WTC11 (cell line): Measurements from ENCODE around the gene SEH1L.

ENCODE experiments used
- CREM ChIP-seq: sonication (generic); formaldehyde crosslinking; IDR thresholded peaks from 2 replicates; pipeline ENCODE4 v1.8.1; 2022; ENCODE audit warnings: mild to moderate bottlenecking, missing genetic modification reagents, moderate library complexity
- ESRRA ChIP-seq: sonication (generic); formaldehyde crosslinking; IDR thresholded peaks from 2 replicates; pipeline ENCODE4 v1.8.1; 2022; ENCODE audit warnings: mild to moderate bottlenecking, missing genetic modification reagents, borderline replicate concordance
- ZNF138 ChIP-seq: sonication (generic); formaldehyde crosslinking; conservative IDR thresholded peaks from 2 replicates; pipeline ENCODE4 v1.8.1; 2022; ENCODE audit warnings: mild to moderate bottlenecking, moderate library complexity, missing genetic modification reagents
- ZNF416 ChIP-seq: fragments of 250-450 bp; sonication (Bioruptor Pico); IDR thresholded peaks from 2 replicates; pipeline ENCODE4 v1.9.0; 2021; ENCODE audit warnings: mild to moderate bottlenecking, inconsistent platforms
- TF ChIP-seq, protein P1 (sequence below): sonication (generic); formaldehyde crosslinking; IDR thresholded peaks from 2 replicates; pipeline ENCODE4 v1.8.1; 2023; ENCODE audit warnings: mild to moderate bottlenecking, missing genetic modification reagents
- TF ChIP-seq, protein P2 (sequence below): fragments of 200-600 bp; IDR thresholded peaks from 2 replicates; pipeline ENCODE4 v1.8.0; 2022; ENCODE audit warnings: antibody characterized with exemption
- TF ChIP-seq, protein P3 (sequence below): sonication (generic); formaldehyde crosslinking; IDR thresholded peaks from 2 replicates; pipeline ENCODE4 v1.8.0; 2023; ENCODE audit warnings: missing genetic modification reagents, mild to moderate bottlenecking, borderline replicate concordance
- TF ChIP-seq, protein P4 (sequence below): sonication (generic); formaldehyde crosslinking; IDR thresholded peaks from 2 replicates; pipeline ENCODE4 v1.8.0; 2022; ENCODE audit warnings: mild to moderate bottlenecking, missing genetic modification reagents

DNA sequence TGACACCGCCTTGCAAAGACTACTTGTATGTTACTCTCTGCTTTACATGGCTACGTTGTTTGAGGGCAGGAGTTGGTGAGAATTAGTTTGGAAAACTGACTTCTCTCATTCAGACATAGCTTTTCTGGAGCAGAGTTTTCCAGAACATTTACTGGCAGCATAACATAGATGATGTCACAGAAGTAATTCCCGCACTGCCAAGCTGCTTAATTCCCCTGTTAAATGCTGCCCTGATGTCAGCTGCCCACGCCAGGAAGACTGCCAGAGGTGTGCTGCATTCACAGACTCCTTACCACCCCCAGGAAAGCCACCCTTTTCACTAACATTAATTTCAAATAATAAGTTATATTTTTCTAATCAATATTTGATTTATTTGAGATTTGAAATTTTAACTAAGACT is 39.1 kb upstream of the SEH1L start:
- TF ChIP-seq, protein P1, sequence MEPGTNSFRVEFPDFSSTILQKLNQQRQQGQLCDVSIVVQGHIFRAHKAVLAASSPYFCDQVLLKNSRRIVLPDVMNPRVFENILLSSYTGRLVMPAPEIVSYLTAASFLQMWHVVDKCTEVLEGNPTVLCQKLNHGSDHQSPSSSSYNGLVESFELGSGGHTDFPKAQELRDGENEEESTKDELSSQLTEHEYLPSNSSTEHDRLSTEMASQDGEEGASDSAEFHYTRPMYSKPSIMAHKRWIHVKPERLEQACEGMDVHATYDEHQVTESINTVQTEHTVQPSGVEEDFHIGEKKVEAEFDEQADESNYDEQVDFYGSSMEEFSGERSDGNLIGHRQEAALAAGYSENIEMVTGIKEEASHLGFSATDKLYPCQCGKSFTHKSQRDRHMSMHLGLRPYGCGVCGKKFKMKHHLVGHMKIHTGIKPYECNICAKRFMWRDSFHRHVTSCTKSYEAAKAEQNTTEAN (CRISPR knock-in tag): no peak
- TF ChIP-seq ESRRA (CRISPR knock-in tag): no peak
- TF ChIP-seq, protein P2, sequence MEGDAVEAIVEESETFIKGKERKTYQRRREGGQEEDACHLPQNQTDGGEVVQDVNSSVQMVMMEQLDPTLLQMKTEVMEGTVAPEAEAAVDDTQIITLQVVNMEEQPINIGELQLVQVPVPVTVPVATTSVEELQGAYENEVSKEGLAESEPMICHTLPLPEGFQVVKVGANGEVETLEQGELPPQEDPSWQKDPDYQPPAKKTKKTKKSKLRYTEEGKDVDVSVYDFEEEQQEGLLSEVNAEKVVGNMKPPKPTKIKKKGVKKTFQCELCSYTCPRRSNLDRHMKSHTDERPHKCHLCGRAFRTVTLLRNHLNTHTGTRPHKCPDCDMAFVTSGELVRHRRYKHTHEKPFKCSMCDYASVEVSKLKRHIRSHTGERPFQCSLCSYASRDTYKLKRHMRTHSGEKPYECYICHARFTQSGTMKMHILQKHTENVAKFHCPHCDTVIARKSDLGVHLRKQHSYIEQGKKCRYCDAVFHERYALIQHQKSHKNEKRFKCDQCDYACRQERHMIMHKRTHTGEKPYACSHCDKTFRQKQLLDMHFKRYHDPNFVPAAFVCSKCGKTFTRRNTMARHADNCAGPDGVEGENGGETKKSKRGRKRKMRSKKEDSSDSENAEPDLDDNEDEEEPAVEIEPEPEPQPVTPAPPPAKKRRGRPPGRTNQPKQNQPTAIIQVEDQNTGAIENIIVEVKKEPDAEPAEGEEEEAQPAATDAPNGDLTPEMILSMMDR: no peak
- TF ChIP-seq, protein P3, sequence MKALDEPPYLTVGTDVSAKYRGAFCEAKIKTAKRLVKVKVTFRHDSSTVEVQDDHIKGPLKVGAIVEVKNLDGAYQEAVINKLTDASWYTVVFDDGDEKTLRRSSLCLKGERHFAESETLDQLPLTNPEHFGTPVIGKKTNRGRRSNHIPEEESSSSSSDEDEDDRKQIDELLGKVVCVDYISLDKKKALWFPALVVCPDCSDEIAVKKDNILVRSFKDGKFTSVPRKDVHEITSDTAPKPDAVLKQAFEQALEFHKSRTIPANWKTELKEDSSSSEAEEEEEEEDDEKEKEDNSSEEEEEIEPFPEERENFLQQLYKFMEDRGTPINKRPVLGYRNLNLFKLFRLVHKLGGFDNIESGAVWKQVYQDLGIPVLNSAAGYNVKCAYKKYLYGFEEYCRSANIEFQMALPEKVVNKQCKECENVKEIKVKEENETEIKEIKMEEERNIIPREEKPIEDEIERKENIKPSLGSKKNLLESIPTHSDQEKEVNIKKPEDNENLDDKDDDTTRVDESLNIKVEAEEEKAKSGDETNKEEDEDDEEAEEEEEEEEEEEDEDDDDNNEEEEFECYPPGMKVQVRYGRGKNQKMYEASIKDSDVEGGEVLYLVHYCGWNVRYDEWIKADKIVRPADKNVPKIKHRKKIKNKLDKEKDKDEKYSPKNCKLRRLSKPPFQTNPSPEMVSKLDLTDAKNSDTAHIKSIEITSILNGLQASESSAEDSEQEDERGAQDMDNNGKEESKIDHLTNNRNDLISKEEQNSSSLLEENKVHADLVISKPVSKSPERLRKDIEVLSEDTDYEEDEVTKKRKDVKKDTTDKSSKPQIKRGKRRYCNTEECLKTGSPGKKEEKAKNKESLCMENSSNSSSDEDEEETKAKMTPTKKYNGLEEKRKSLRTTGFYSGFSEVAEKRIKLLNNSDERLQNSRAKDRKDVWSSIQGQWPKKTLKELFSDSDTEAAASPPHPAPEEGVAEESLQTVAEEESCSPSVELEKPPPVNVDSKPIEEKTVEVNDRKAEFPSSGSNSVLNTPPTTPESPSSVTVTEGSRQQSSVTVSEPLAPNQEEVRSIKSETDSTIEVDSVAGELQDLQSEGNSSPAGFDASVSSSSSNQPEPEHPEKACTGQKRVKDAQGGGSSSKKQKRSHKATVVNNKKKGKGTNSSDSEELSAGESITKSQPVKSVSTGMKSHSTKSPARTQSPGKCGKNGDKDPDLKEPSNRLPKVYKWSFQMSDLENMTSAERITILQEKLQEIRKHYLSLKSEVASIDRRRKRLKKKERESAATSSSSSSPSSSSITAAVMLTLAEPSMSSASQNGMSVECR (CRISPR knock-in tag): no peak
- no peak for TF ChIP-seq ZNF138 (CRISPR knock-in tag)
- TF ChIP-seq CREM (CRISPR knock-in tag): no peak
- no peak for TF ChIP-seq ZNF416 (CRISPR knock-in tag)
- TF ChIP-seq, protein P4, sequence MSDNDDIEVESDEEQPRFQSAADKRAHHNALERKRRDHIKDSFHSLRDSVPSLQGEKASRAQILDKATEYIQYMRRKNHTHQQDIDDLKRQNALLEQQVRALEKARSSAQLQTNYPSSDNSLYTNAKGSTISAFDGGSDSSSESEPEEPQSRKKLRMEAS (CRISPR knock-in tag): no peak
